Spleen (tissue), 7 donors: ENCODE data around the gene CCRL2.

Experiments
- POLR2AphosphoS5 ChIP-seq, 3 donors: sonication (generic); formaldehyde crosslinking; IDR thresholded peaks; one replicate each; pipeline ENCODE4 v1.5.1; 2017; ENCODE audit warnings: antibody characterized with exemption in 3 of 3
- TF ChIP-seq, protein P1 (sequence below), 11 experiments: fragments of 200-600 bp in 7 of 11; fragments of 450-650 bp in 4 of 11; sonication (generic) in 4 of 11; IDR thresholded peaks in 8 of 11; conservative IDR thresholded peaks in 3 of 11; 1 replicate in 7 of 11; 2 replicates in 4 of 11; pipeline versions ENCODE4 v1.4.0 to v1.8.0; 2016 to 2021; ENCODE audit warnings: antibody characterized with exemption in 11 of 11, inconsistent platforms in 4 of 11, mild to moderate bottlenecking in 1 of 11
- donor health status: DM: no; HTN: no; CAD: no; lungs with moderate emphysema.
- donor health status: DM: no; HTN: no; CAD: no.
- donor health status: DM: no; HTN: no; CAD: no.

- TF ChIP-seq, protein P1, sequence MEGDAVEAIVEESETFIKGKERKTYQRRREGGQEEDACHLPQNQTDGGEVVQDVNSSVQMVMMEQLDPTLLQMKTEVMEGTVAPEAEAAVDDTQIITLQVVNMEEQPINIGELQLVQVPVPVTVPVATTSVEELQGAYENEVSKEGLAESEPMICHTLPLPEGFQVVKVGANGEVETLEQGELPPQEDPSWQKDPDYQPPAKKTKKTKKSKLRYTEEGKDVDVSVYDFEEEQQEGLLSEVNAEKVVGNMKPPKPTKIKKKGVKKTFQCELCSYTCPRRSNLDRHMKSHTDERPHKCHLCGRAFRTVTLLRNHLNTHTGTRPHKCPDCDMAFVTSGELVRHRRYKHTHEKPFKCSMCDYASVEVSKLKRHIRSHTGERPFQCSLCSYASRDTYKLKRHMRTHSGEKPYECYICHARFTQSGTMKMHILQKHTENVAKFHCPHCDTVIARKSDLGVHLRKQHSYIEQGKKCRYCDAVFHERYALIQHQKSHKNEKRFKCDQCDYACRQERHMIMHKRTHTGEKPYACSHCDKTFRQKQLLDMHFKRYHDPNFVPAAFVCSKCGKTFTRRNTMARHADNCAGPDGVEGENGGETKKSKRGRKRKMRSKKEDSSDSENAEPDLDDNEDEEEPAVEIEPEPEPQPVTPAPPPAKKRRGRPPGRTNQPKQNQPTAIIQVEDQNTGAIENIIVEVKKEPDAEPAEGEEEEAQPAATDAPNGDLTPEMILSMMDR (IDR thresholded peaks at IDR 0.05 in 8 of 11, conservative IDR thresholded peaks at IDR 0.05 in 3 of 11): no peak
- no peak for TF ChIP-seq POLR2AphosphoS5 (IDR thresholded peaks at IDR 0.05)
Measured at GRCh38 chr3:46417841-46418611, 11.0 kb downstream of the CCRL2 start.
